GM10248 (cell line): ENCODE measurements around the gene BRPF3.

Source experiments
- CTCF ChIA-PET: fragments of 300-600 bp; sonication (Branson Sonifier 250); formaldehyde crosslinking; extraction: SDS; loops from one replicate; lab custom pipeline; 2021; ENCODE audit warnings: antibody characterized with exemption; lab: Yijun Ruan, JAX
- POLR2A ChIA-PET: fragments of 350-650 bp; sonication (Branson Sonifier 250); formaldehyde crosslinking; extraction: SDS; loops from one replicate; lab custom pipeline; 2020; ENCODE audit warnings: antibody characterized with exemption; lab: Yijun Ruan, JAX
- DNase-seq: peaks from one replicate; pipeline ENCODE4 v3.0.0; 2012; ENCODE audit errors: extremely low spot score
- CTCF ChIP-seq: IDR thresholded peaks from 2 replicates; pipeline ENCODE4 v1.5.1; 2012; ENCODE audit warnings: mild to moderate bottlenecking, low read depth; ENCODE audit errors: extremely low read depth, missing control alignments, control extremely low read depth

Gene BRPF3

GRCh38 chr6:36196113-36196879 is at the start of gene BRPF3:
Gene BRPF3 (plus strand): TSS chr6:36196744. CDS start chr6:36200323, 3,579 bp downstream.
- TF ChIP-seq CTCF = peak; percentile 82
- DNase-seq = peak; percentile 84
- CTCF ChIA-PET = interaction anchor here (1.6 to 1.9 kb wide), 2 partner anchors 10 to 74 kb away, joined by 4 to 10 read pairs; no protein-coding TSS in a partner anchor
- POLR2A ChIA-PET = interaction anchor here (0.6 kb wide), 1 partner anchor 334 kb away, joined by 3 read pairs; no protein-coding TSS in a partner anchor

GRCh38 chr6:36147294-36147693 is 49.2 kb upstream of the BRPF3 start:
- ChIA-PET CTCF (interaction anchor here (0.6 kb wide), 1 partner anchor 193 kb away, joined by 3 read pairs; no protein-coding TSS in a partner anchor), POLR2A (no interaction called here)
- DNase-seq = no peak
- TF ChIP-seq CTCF = no peak

GRCh38 chr6:36149476-36149875 is 47.1 kb upstream of the BRPF3 start:
- no peak for DNase-seq
- POLR2A ChIA-PET = no interaction called here
- TF ChIP-seq CTCF = no peak
- CTCF ChIA-PET = interaction anchor here (1.1 to 1.5 kb wide), 2 partner anchors 19 to 54 kb away, joined by 3 to 4 read pairs; partner anchors contain the start of gene MAPK13

- no peak for DNase-seq
- no peak for TF ChIP-seq CTCF
- POLR2A ChIA-PET = no interaction called here
- CTCF ChIA-PET = interaction anchor here (1.1 to 1.5 kb wide), 2 partner anchors 20 to 55 kb away, joined by 3 to 4 read pairs; partner anchors contain the start of gene MAPK13
Measured at GRCh38 chr6:36150283-36150682, 46.3 kb upstream of the BRPF3 start.

GRCh38 chr6:36154286-36154685 is 42.3 kb upstream of the BRPF3 start:
- TF ChIP-seq CTCF = no peak
- DNase-seq = no peak
- ChIA-PET POLR2A (no interaction called here), CTCF (no interaction called here)

- ChIA-PET POLR2A (no interaction called here), CTCF (interaction anchor here (0.7 to 2.1 kb wide), 2 partner anchors 15 to 20 kb away, joined by 3 to 6 read pairs; no protein-coding TSS in a partner anchor)
- no peak for TF ChIP-seq CTCF
- no peak for DNase-seq
Measured at GRCh38 chr6:36155662-36156061, 40.9 kb upstream of the BRPF3 start.
